GM21825 (cell line): ENCODE measurements around the gene ACBD7.

Experiments
- ATAC-seq: cut with Tn5 transposase; IDR thresholded peaks from one replicate; pipeline ENCODE4 v1.9.1; 2021; ENCODE audit warnings: mild to moderate bottlenecking, moderate library complexity; ENCODE audit not compliant: unreplicated experiment

The ACBD7 gene

DNA sequence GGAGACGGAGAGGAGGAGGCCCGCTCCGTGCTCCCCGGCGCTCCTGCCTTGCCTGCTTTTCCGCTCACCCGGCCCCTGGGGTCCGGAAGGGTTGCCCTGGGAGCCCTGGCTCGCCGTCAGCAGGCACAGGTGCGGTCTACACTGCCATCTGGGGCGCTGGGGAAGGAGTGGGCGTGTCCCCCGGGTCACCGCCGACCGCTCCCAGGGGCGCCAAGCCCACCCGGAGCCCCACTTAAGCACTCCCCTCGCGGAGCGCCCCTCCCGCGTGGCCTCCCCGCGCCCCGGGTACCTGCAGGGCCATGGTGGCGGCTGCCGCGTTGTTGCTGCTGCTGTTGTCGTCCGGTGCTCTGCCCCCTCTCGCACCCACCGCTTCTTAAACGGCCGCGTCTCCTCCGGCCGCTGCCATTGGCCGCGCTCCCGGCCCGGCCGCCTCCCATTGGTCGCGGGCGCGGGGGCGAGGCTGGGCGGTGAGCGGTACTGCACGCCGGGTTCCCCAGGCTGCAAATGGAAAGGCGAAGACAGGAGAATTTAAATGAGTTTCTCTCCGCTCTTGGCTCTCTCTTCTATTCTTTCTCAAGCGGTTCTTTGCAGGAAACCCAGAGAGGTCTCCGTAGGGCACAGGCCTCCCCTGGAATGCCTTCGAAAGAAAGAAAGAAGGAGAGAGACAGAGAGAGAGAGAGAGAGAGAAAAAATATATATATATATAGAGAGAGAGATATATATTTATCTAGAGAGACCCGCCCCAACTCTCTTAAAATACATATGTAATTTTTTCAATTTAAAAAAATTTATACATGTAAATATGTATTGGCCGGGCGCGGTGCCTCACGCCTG is at the start of gene ACBD7:
Gene ACBD7, minus strand, starts transcription at position 349 of the 834 bp plus-strand sequence. Its CDS starts 48 bp downstream, at position 301.
- peak; percentile 99 for ATAC-seq

DNA sequence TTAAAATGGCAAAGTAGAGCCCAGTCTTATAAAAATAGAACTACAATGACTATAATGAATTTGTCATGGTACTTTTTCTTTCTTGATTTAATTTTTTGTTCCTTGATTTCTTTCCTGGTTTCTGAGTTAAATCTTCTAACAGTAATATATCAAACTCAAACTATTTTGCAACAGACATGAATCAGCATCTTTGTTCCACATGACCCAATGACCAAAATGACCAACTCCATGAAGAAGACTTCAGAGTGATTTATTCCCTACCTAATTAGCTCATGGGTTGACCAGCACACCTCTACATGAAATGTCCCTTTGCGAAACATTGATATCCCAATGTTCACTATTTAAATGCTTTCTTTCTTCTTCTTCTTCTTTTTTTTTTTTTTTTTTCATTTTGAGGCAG is 49.1 kb upstream of the ACBD7 start:
- no peak for ATAC-seq

DNA sequence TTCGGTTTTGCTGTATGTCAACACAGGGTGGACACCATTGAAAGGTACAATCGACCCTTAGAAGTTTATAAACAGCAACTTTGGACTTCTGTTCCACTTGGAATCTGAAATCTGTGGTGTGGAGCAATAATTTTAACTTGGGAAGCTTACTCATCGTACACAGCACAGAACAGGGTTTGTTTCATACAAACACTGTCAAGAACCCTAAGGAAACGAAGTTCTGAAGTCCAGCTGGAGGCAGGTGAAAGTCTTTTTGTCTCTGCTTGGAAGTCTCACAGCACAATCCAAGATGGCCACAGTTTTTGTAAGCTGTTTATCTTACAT is 48.4 kb upstream of the ACBD7 start:
- no peak for ATAC-seq

DNA sequence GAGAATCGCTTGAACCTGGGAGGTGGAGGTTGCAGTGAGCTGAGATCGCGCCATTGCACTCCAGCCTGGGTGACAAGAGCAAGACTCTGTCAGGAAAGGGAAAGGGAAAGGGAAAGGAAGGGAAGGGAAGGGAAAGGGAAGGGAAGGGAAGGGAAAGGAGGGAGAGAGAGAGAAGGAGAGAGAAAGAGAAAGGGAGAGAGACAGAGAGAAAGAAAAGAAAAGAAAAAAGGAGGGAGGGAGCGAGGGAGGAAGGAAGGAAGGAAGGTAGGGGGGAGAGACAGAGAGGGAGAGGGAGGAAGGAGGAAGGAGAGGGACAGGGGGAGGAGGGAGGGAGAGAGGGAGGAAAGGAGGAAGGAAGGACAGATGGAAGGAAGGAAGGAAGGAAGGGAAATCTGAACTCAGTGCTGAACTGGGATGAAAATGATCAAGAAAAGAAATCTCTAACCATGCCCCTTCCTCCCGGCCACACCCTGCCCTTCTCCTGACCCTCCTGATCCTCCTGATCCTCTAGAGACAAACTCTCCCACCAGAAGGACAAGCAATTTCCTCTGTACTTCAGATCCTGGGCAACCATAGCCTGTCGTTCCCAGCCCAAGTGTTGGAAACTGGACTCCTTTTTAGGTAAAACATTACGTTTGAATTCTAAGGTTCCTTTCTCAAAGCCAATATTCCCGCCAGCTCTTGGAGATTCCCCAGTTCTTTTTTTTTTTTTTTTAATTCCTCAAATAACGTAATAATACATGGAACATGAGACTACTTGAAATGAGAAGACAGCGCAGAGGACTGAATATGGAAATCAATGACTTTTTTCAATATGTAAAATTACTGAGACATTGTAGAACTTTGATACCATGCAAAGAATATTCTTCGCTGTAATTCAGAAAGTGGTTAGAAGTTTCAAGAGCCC is 47.8 kb upstream of the ACBD7 start:
- no peak for ATAC-seq

DNA sequence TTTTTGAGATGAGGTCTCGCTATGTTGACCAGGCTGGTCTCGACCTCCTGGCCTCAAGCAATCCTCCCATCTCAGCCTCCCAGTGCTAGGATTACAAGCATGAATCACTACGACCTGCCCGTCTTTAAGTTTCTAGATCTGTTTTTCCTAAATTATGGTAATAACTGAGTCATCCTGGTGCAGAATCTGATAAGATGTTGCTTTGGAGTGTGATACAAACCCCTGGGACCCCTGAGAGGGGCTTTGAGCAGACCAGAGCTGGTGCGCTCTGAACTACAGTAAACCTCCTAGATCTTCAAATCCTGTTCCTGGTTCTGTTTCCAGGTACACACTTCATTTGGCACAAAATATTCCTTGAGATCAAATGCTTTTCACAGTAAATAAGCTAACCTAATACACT is 42.8 kb upstream of the ACBD7 start:
- ATAC-seq = no peak

DNA sequence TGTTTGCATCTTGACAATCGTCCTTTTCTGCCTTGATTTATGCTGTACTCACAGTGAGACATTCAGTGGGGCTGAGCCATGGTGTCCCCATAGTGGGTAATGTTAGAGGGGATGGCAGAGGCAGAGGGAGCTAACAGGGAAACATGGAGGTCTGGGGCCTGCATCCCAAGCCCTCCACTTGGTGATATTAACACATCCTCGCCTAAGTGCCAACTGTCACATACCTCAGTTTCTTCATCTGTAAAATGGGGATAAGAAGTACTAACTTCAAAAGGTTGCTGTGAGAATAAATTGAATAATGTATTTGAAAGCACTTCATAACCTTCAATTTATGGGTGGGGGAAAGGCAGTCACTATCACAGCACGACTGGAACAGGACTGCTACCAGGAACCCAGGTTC is 36.3 kb upstream of the ACBD7 start:
- no peak for ATAC-seq

DNA sequence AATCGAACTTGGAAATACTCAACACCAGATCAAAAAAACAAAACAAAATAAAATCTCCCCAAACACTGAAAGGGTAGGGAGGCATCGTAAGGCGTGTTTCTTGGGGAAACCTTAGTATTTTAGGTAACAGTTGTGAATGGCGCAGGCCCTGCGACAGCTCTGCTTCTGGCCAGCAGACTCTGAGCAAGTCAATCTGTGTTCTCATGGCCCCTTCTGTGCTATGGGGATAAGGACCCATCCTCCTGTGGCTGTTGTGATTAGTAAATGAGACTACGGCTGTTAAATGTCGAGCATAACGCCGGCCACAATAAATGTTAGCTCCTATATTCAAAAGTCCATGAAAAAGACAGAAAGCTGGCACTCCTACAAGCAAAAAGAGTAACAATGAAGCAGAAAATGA is 35.6 kb upstream of the ACBD7 start:
- ATAC-seq = no peak

DNA sequence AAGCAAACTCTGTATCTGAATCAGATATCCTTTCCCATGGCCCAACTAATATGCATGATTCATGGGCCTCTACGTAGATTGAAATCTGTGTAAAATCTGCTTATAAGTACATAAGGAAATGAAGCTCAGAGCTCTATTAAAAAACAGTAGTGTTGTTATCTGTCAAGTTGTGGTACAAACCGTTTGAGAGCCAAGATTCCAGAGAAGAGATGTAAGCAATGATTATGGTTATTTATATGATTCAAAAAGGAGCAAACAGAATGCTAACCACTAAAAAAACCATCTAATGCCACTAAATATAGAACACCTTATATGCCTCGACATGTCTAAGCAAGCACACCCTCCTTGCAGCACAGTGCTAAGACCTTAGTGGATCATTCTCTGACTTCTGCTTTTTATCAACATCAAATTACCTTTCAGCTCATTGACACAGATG is 35.2 kb upstream of the ACBD7 start:
- no peak for ATAC-seq

DNA sequence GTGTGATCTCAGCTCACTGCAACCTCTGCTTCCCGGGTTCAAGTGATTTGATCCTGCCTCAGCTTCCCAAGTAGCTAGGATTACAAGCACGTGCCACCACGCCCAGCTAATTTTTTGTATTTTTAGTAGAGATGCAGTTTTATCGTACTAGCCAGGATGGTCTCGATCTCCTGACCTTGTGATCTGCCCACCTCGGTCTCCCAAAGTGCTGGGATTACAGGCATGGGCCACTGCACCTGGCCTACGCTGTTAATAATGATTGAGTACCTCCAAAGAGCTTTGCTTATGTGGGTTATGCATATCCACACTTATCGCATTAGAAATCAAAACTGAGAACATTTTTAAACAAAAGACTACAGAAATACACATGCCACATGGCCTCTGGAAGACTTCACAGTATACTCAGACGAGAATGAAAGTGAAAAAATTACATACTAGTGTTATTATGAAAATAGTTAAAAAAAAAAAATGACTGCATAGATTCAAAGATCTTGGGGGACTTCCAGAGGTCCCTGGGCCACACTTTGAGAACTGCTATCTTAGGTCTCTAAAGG is 34.0 kb upstream of the ACBD7 start:
- ATAC-seq = peak; percentile 93

DNA sequence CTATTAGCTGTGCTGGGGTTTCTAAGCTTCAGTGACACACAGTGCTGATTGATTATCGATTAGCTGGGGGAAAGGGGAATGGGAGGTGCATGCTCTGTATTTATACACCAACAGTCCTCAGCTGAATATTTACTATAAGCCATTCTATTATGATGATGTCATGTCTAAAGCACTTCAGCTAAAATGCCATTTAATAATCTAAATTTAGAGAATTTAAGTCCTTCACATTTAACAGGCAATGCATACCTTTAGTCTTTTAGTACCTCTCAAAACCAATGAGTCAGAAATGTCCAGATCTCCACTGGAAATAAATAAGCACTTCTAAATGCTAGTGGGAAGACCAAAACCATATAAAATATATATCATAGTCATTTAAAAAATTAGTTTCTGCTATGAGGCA is 33.1 kb upstream of the ACBD7 start:
- ATAC-seq = no peak

DNA sequence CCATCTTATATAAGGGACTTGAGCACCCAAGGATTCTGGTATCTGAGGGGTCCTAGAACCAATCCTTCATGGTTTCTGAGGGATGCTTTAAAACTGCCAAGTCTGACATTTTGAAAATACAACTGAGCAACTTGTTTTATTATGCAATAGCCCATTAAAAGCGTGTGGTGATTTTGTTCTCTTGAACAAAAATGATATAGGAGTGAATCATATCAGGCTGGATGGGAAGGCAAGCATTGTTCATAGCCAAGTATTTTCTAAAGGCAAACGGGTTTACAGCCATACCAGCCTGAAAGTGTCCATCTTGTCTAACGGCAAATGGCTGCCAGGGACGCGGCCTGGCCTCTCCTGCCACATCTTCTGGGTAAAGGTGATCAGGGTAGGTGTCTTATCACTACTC is 31.9 kb upstream of the ACBD7 start:
- ATAC-seq = no peak

DNA sequence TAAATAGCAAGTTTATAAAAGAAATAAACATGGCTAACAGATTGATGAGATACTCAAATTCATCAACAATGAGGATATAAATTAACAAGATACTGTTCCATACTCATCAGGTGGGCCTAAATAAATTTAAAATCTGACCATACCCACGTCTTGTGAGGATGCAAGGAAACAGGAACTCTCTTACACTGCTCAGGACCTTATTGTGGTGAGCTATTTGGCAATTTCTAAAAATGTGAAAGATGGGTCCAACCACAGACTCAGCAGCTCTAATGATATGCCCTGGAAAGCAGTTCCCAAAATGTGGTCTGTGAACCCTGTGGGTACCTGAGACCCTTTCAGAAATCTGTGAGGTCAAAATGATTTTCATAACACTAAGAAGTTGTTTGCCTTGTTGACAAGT is 30.0 kb upstream of the ACBD7 start:
- no peak for ATAC-seq

DNA sequence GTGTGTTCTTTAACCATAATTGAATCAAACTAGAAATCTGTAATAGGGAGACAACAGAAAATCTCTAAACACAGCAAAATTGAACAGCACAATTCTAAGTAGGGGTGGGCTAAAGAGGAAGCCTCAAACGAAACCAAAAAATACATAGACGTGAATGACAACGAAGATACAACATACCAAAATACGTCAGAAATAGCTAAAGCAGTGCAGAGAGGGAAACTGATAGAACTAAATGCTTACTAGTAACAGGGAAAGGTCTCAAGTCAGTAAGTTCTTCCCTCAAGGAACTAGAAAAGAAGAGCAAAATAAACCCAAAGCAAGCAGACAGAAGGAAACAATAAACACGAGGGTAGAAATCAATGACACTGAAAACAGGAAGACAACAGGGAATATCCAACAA is 27.6 kb upstream of the ACBD7 start:
- ATAC-seq = no peak

DNA sequence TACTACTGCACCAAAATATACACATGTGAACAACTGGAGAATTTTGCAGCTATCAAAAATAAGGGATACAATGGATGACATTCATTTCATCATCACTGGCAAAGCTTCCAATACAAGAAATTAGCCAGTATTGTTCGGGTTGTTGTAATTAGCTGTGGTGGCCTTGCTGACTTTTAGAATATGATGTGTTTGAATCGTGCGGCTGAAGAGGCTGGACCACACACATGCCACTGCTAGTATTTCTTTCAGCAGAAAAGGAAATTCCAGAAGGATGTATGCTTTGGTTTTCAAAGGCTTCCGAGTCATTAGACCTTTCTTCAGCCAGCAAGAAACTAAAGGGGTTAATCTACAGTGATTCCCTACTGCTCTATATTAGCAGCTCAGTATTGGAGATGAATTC is 25.2 kb upstream of the ACBD7 start:
- ATAC-seq = no peak

DNA sequence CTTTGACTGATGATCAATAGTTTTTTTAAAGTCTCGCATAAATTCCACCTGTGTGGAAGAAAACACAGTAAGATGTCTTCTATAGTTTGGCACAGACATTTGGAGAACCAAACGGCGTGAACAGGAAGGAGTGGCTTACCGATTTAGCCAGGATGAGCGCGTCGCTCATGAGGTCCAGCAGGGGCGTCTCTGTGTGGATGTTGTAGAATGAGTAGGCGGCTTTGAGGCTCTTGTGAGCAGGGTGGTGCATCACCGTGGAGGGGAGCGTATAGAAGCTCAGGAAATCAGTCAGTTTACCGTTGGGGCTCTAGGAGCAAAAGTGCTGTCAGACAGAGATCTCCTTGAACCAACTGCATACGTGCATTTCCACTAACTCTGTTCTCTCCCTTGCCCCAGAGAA is 24.1 kb upstream of the ACBD7 start:
- no peak for ATAC-seq

DNA sequence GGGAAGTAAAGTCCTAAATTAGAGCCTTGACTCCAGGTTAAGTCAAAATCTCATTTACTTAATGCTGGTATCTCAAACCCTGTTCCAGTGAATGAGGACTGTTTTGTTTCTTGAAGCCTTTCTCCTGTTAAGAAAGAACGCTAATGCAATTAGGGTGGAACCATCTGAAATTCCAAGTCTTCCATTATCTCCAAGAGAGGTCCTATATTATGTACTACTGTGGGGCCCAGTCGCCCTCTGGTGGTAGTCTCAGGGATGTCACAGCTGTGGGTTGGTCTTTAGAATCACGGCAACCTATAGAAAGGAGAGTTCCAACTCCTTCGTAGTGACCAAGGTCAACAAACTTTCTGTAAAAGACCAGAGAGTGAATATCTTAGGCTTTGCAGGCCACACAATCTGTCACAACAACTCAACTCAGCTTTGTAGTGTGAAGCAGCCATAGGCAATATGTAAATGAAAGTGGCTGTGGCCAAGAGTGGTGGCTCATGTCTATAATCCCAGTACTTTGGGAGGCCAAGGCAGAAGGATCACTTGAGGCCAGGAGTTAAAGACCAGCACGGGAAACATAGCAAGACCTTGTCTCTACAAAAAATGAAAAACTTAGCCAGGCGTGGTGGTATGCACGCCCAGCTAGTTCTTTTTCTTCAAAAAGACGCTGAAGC is 17.9 kb upstream of the ACBD7 start:
- peak; percentile 76 for ATAC-seq

DNA sequence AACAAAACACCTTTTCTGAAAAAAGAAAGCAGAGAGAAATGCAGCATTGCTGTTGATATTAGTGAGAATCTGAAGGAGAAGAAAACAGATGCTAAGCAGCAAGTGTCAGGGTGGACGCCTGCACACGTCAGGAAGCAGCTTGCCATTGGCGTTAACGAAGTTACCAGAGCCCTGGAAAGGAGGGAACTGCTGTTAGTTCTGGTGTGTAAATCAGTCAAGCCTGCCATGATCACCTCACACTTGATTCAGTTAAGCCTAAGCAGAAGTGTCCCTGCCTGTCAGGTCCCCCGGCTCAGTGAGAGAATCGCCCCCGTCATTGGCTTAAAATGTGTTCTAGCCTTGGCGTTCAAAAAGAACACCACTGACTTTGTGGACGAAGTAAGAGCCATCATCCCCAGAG is 14.9 kb upstream of the ACBD7 start:
- ATAC-seq = no peak

DNA sequence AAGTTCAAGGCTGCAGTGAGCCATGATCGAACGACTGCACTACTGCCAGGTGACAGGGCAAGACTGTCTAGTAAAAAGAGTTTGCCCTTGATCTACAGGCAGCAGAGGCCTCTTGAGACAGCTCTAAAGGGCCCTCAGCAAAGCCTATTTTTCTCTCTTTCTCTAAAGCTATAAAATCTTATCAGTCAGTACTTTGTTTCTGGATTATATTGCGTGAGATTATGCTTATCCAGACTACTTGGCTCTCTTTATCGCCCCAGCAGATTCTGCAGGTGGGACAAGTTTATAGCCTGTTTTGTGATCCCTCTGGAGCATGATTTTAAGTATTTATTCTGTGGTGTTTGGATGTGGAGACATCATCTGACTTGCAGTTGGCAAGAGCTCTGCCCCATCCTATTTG is 11.3 kb upstream of the ACBD7 start:
- ATAC-seq = no peak

DNA sequence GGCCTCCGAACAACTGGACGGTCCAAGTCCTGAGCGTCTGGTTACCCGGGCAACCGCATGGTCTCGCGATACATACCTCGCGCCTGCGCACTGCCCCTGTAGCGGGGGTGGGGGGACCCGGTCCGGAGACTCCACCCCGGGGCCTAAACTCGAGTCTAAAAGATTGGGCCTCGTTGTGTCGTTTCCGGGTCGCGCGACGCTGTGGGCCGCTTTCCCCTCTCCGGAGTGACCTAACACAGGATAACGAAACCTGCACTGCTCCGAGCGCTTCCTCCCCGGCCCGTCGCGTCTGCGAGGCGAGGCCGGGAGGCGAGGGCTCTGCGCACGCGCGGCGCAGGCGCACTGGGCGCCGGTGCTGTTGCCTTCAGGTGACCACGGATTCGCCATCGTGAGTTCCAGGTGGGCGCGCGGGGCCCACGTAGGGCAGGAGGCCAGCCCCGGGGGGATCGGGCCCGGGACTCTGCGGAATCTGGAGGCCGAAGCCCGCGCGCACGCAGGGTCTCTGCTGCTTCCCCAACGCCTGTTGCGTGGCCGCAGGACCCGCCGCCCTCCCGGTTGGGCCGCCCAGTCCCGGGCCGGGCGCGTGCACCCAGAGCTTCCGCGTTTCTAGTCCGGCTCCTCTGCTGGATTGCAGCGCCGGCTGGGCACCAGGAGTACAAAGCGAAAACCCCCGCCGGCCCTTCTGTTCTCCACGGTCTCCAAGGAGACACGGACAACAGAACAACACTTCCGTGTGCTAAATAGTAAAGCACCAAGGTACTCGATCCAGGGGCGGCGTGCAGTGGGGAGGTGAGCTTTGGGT is 8.6 kb upstream of the ACBD7 start, which contains the start of gene RPP38:
Gene RPP38, plus strand, starts transcription at position 345 of the 802 bp plus-strand sequence. CDS start 5,960 bp downstream, outside the sequence.
- peak; percentile 83 for ATAC-seq

DNA sequence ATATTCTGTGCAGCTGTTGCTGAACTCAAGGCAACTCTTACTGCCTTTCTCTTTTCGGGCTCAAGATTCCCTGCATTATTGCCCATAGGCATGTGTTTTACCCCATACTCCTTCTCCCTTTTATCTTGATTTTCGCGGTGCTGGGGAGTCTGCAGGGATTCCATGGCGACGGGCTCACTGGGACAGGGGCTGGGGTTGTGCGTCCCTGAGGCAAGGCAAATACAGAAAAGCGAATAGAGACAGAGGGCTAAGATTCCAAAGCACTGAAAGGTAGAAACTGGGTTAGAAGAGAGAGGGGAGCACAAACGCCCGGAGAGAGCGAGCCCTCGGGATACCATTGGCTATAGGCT is 8.1 kb upstream of the ACBD7 start:
- ATAC-seq = no peak
